K562 (cell line): ENCODE measurements around the gene GRSF1.

ENCODE experiments used
- RBM22 ChIP-seq: fragments of 200-400 bp; formaldehyde crosslinking; IDR thresholded peaks from 2 replicates; pipeline ENCODE4 v1.6.1; 2018; ENCODE audit warnings: low read length, low read depth; ENCODE audit not compliant: poor library complexity, severe bottlenecking
- SNAPC5 ChIP-seq: fragments of 250-450 bp; sonication (Bioruptor Pico); IDR thresholded peaks from 2 replicates; pipeline ENCODE4 v1.8.0; 2021; ENCODE audit warnings: moderate library complexity, mild to moderate bottlenecking, inconsistent platforms

- TF ChIP-seq SNAPC5 (CRISPR knock-in tag) (no peak), RBM22 (no peak)
Observed at GRCh38 chr4:70874268-70875156, 34.8 kb upstream of the GRSF1 start.
